ENCODE data around the gene ARMC5. TPM values are rescaled to one million over a fixed set of nuclear protein-coding genes. Genes with fewer than 3 reads are reported as not detected.
A peak's percentile ranks its signal among the peaks of the same experiment; 100 is the strongest.
"Not testable (repeated sequence)": the region's sequence is repeated elsewhere in the genome, so short reads cannot be mapped to it uniquely, and the experiment has no call there.

Gene ARMC5
- total and polyA plus RNA-seq, 2 experiments from 2014 or later, result 7.0 to 11.2 TPM

GRCh38 chr16:31440516-31441184, 18.7 kb upstream of the ARMC5 start:
- WGBS, 2 experiments (ENCODE audit: low coverage in 1 of 2, low lambda C conversion rate in 2 of 2, missing lambda C conversion rate in 2 of 2), result 42 to 47% methylated on average over 4 of the region's 4 CpGs

GRCh38 chr16:31441956-31442355, 17.3 kb upstream of the ARMC5 start:
- no peak for TF ChIP-seq EZH2phosphoT487 (IDR thresholded peaks at IDR 0.05; ENCODE audit: insufficient read depth, low read depth)
- no peak for TF ChIP-seq EZH2 (IDR thresholded peaks at IDR 0.05; ENCODE audit: insufficient read depth, poor library complexity, severe bottlenecking)
- Histone ChIP-seq H3K9ac (peak overlapping the region; percentile 83), H3K27ac (no peak overlapping the region), H3K4me1 (ENCODE audit: insufficient read depth) (no peaks in the 10 kb centered on the region), H4K20me1 (ENCODE audit: insufficient read depth) (no peaks in the 10 kb centered on the region), H2AFZ (peak overlapping the region; percentile 88; the same call in 1 of the 2 replicates), H3K27me3 (replicated peaks; ENCODE audit: insufficient read depth) (no peaks in the 10 kb centered on the region), H3K4me3 (peak overlapping the region; percentile 82), H3K79me2 (ENCODE audit: insufficient read depth) (no peaks in the 10 kb centered on the region), H3K36me3 (ENCODE audit: low read depth) (no peaks in the 10 kb centered on the region), H3F3A (ENCODE audit: insufficient read depth) (peaks cover 20% of the 10 kb centered on the region), H3K4me2 (ENCODE audit: unreplicated experiment) (peak overlapping the region; percentile 85), H3K9me2 (ENCODE audit: insufficient read depth) (no peaks in the 10 kb centered on the region), H3K9me3 (ENCODE audit: low read depth) (no peaks in the 10 kb centered on the region)
- peak; percentile 14 for DNase-seq
- in situ Hi-C loops (cut with MboI), result loop anchor here (10.0 to 25.0 kb wide), 2 partner anchors 237 to 455 kb away; partner anchors contain the start of genes HSD3B7 and PYCARD
- 43 to 55% methylated on average over 27 to 34 of the region's 34 CpGs for WGBS, 2 experiments (ENCODE audit: low coverage in 1 of 2, low lambda C conversion rate in 2 of 2, missing lambda C conversion rate in 2 of 2)

More at GRCh38 chr16:31440516-31441184, 18.7 kb upstream of the ARMC5 start:
- Histone ChIP-seq H3K4me2 (ENCODE audit: unreplicated experiment) (no peak overlapping the region), H3K27me3 (replicated peaks; ENCODE audit: insufficient read depth) (no peaks in the 10 kb centered on the region), H3K9me3 (ENCODE audit: low read depth) (no peaks in the 10 kb centered on the region), H4K20me1 (ENCODE audit: insufficient read depth) (no peaks in the 10 kb centered on the region), H2AFZ (no peak overlapping the region), H3K79me2 (ENCODE audit: insufficient read depth) (no peaks in the 10 kb centered on the region), H3F3A (ENCODE audit: insufficient read depth) (peaks cover 20% of the 10 kb centered on the region), H3K4me3 (no peak overlapping the region), H3K9me2 (ENCODE audit: insufficient read depth) (no peaks in the 10 kb centered on the region), H3K9ac (no peak overlapping the region), H3K4me1 (ENCODE audit: insufficient read depth) (no peaks in the 10 kb centered on the region), H3K36me3 (ENCODE audit: low read depth) (no peaks in the 10 kb centered on the region), H3K27ac (no peak overlapping the region)
- in situ Hi-C loops (cut with MboI), result loop anchor here (10.0 to 25.0 kb wide), 2 partner anchors 236 to 453 kb away; partner anchors contain the start of genes HSD3B7 and PYCARD
- peak; percentile 22 for DNase-seq
- TF ChIP-seq EZH2phosphoT487 (IDR thresholded peaks at IDR 0.05; ENCODE audit: insufficient read depth, low read depth) (no peak), EZH2 (IDR thresholded peaks at IDR 0.05; ENCODE audit: insufficient read depth, poor library complexity, severe bottlenecking) (no peak)

DNA sequence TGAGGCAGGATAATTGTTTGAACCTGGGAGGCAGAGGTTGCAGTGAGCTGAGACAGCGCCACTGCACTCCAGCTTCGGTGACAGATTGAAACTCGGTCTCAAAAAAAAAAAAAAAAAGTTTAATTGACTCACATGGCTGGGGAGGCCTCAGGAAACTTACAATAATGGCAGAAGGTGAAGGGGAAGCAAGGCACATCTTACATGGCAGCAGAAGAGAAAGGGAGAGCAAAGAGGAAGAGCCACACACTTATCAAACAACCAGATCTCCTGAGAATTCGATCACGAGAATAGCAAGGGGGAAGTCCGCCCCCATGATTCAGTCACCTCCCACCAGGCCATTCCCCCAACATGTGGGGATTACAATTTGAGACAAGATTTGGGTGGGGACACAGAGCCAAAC, 13.4 kb upstream of the ARMC5 start:
- in situ Hi-C loops (cut with MboI), result loop anchor here (10.0 to 25.0 kb wide), 2 partner anchors 241 to 459 kb away; partner anchors contain the start of genes HSD3B7 and PYCARD

GRCh38 chr16:31451201-31451600, 8.1 kb upstream of the ARMC5 start:
- TF ChIP-seq EZH2phosphoT487 (IDR thresholded peaks at IDR 0.05; ENCODE audit: insufficient read depth, low read depth), result no peak
- no peak for TF ChIP-seq EZH2 (IDR thresholded peaks at IDR 0.05; ENCODE audit: insufficient read depth, poor library complexity, severe bottlenecking)
- no peaks in the 10 kb centered on the region for H3K9me2 ChIP-seq (ENCODE audit: insufficient read depth)
- H3K4me1 ChIP-seq (ENCODE audit: insufficient read depth), result peaks cover 40% of the 10 kb centered on the region
- H3K9me3 ChIP-seq (ENCODE audit: low read depth), result no peaks in the 10 kb centered on the region
- in situ Hi-C loops (cut with MboI), result no loop called here
- H3K27me3 ChIP-seq (replicated peaks; ENCODE audit: insufficient read depth), result no peaks in the 10 kb centered on the region
- no peak overlapping the region for H3K27ac ChIP-seq
- peak overlapping the region; percentile 33; the same call in 1 of the 2 replicates for H3K9ac ChIP-seq
- peak overlapping the region; percentile 49 for H3K4me2 ChIP-seq (ENCODE audit: unreplicated experiment)
- H2AFZ ChIP-seq, result 0 out of 2 replicates have a peak overlapping the region, but pooled peaks have one; percentile 3
- H3K79me2 ChIP-seq (ENCODE audit: insufficient read depth), result peaks cover 29% of the 10 kb centered on the region
- peaks cover 33% of the 10 kb centered on the region for H3F3A ChIP-seq (ENCODE audit: insufficient read depth)
- no peaks in the 10 kb centered on the region for H3K36me3 ChIP-seq (ENCODE audit: low read depth)
- WGBS, 2 experiments (ENCODE audit: low coverage in 1 of 2, low lambda C conversion rate in 2 of 2, missing lambda C conversion rate in 2 of 2), result 77 to 84% methylated on average over 5 of the region's 5 CpGs
- H4K20me1 ChIP-seq (ENCODE audit: insufficient read depth), result no peaks in the 10 kb centered on the region
- H3K4me3 ChIP-seq, result no peak overlapping the region
- DNase-seq, result no peak

More for the DNA sequence above, 13.4 kb upstream of the ARMC5 start:
- not testable (repeated sequence) for H3K36me3 ChIP-seq (ENCODE audit: low read depth); H3K9me2 ChIP-seq (ENCODE audit: insufficient read depth); H3F3A ChIP-seq (ENCODE audit: insufficient read depth); H3K4me3 ChIP-seq; H3K79me2 ChIP-seq (ENCODE audit: insufficient read depth); H3K4me2 ChIP-seq (ENCODE audit: unreplicated experiment); DNase-seq; H3K4me1 ChIP-seq (ENCODE audit: insufficient read depth); H3K27me3 ChIP-seq (replicated peaks; ENCODE audit: insufficient read depth); H2AFZ ChIP-seq; H4K20me1 ChIP-seq (ENCODE audit: insufficient read depth); H3K9me3 ChIP-seq (ENCODE audit: low read depth); H3K9ac ChIP-seq; H3K27ac ChIP-seq
- 63 to 65% methylated on average over 6 of the region's 6 CpGs for WGBS, 2 experiments (ENCODE audit: low coverage in 1 of 2, low lambda C conversion rate in 2 of 2, missing lambda C conversion rate in 2 of 2)
